Loucy (cell line): Measurements from ENCODE around the gene PLEKHG4B.
"Not testable (repeated sequence)": the region's sequence is repeated elsewhere in the genome, so short reads cannot be mapped to it uniquely, and the experiment has no call there.

Experiments
- H2AFZ ChIP-seq: fragments of 200-600 bp; sonication (generic); 2 replicates; pipeline ENCODE4 v1.6.0; 2016; ENCODE audit warnings: antibody characterized with exemption, mild to moderate bottlenecking, low read length, moderate library complexity
- H3F3A ChIP-seq: fragments of 200-600 bp; 2 replicates; pipeline ENCODE4 v1.6.0; 2016; ENCODE audit warnings: antibody characterized with exemption, low read depth, mild to moderate bottlenecking
- H3K27me3 ChIP-seq: fragments of 200-600 bp; sonication (generic); 2 replicates; pipeline ENCODE4 v1.6.1; 2014; ENCODE audit warnings: low read length, mild to moderate bottlenecking; ENCODE audit not compliant: insufficient read depth, poor library complexity, severe bottlenecking
- H3K36me3 ChIP-seq: fragments of 200-600 bp; sonication (generic); 2 replicates; pipeline ENCODE4 v1.6.1; 2016; ENCODE audit warnings: low read length; ENCODE audit not compliant: insufficient read depth
- H3K4me1 ChIP-seq: fragments of 200-600 bp; sonication (generic); 2 replicates; pipeline ENCODE4 v1.5.1; 2014; ENCODE audit warnings: low read length, mild to moderate bottlenecking; ENCODE audit not compliant: insufficient read depth, poor library complexity, severe bottlenecking
- H3K4me2 ChIP-seq: fragments of 200-600 bp; sonication (generic); 2 replicates; pipeline ENCODE4 v1.6.0; 2014; ENCODE audit warnings: antibody characterized with exemption, low read length, low read depth, mild to moderate bottlenecking; ENCODE audit not compliant: poor library complexity, severe bottlenecking
- H3K4me3 ChIP-seq: fragments of 200-600 bp; sonication (generic); 2 replicates; pipeline ENCODE4 v1.5.1; 2014; ENCODE audit warnings: low read length, mild to moderate bottlenecking, mixed read lengths; ENCODE audit not compliant: poor library complexity, severe bottlenecking
- H3K79me2 ChIP-seq: fragments of 200-600 bp; sonication (generic); 2 replicates; pipeline ENCODE4 v1.6.1; 2014; ENCODE audit warnings: low read length; ENCODE audit not compliant: insufficient read depth
- H3K9ac ChIP-seq: fragments of 200-600 bp; sonication (generic); 2 replicates; pipeline ENCODE4 v1.6.0; 2014; ENCODE audit warnings: mild to moderate bottlenecking, low read depth, low read length, moderate library complexity; ENCODE audit not compliant: poor library complexity, severe bottlenecking
- H3K9me2 ChIP-seq: fragments of 200-600 bp; sonication (generic); replicated peaks from 2 replicates; pipeline ENCODE4 v1.6.1; 2016; ENCODE audit warnings: low read depth, low read length, mixed read lengths
- H3K9me3 ChIP-seq: fragments of 200-600 bp; sonication (generic); 2 replicates; pipeline ENCODE4 v1.6.1; 2014; ENCODE audit warnings: mild to moderate bottlenecking, antibody characterized with exemption, low read length, low read depth; ENCODE audit not compliant: insufficient read depth
- H4K20me1 ChIP-seq: fragments of 200-600 bp; sonication (generic); 2 replicates; pipeline ENCODE4 v1.6.0; 2014; ENCODE audit warnings: antibody characterized with exemption, low read length, mild to moderate bottlenecking; ENCODE audit not compliant: insufficient read depth, poor library complexity, severe bottlenecking
- EZH2phosphoT487 ChIP-seq: fragments of 200-600 bp; IDR thresholded peaks from 2 replicates; pipeline ENCODE4 v1.6.1; 2018; ENCODE audit warnings: antibody characterized with exemption, mild to moderate bottlenecking, moderate library complexity, borderline replicate concordance
- TF ChIP-seq, protein P1 (sequence below): fragments of 200-600 bp; sonication (generic); conservative IDR thresholded peaks from 2 replicates; pipeline ENCODE4 v1.5.1; 2014; ENCODE audit warnings: mild to moderate bottlenecking, antibody characterized with exemption, low read length

PLEKHG4B gene

DNA sequence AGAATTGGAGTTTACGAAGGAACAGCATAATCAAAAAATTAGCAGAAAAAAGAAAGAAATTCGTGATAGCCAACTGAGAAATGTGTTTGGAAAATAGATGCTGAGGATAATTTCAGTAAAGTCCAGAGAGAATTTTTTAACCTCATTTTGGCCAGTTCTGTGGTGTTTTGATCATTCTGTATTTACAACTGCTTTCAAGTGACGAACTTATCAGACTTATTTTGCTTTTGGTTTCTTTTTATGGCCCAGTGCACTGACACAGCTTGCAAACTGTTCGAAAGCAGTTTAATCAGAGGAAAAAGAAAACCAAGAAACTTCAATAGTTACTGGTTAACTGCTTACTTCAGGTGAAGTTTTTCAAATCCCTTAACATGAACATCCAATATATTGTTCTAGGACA lies 128.0 kb downstream of the PLEKHG4B start:
- Histone ChIP-seq H3F3A (no peaks in the 10 kb centered on the region), H3K79me2 (peaks cover 91% of the 10 kb centered on the region), H3K4me1 (peaks cover 51% of the 10 kb centered on the region), H3K9ac (peak overlapping the region; percentile 97), H3K27me3 (peaks cover 7% of the 10 kb centered on the region), H4K20me1 (peaks cover 66% of the 10 kb centered on the region), H3K9me2 (no peaks in the 10 kb centered on the region), H3K9me3 (no peaks in the 10 kb centered on the region), H3K36me3 (peaks cover 28% of the 10 kb centered on the region), H3K4me2 (peak overlapping the region; percentile 90), H2AFZ (no peak overlapping the region), H3K4me3 (peak overlapping the region; percentile 98)
- TF ChIP-seq EZH2phosphoT487, result no peak
- TF ChIP-seq, protein P1, sequence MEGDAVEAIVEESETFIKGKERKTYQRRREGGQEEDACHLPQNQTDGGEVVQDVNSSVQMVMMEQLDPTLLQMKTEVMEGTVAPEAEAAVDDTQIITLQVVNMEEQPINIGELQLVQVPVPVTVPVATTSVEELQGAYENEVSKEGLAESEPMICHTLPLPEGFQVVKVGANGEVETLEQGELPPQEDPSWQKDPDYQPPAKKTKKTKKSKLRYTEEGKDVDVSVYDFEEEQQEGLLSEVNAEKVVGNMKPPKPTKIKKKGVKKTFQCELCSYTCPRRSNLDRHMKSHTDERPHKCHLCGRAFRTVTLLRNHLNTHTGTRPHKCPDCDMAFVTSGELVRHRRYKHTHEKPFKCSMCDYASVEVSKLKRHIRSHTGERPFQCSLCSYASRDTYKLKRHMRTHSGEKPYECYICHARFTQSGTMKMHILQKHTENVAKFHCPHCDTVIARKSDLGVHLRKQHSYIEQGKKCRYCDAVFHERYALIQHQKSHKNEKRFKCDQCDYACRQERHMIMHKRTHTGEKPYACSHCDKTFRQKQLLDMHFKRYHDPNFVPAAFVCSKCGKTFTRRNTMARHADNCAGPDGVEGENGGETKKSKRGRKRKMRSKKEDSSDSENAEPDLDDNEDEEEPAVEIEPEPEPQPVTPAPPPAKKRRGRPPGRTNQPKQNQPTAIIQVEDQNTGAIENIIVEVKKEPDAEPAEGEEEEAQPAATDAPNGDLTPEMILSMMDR, result no peak

DNA sequence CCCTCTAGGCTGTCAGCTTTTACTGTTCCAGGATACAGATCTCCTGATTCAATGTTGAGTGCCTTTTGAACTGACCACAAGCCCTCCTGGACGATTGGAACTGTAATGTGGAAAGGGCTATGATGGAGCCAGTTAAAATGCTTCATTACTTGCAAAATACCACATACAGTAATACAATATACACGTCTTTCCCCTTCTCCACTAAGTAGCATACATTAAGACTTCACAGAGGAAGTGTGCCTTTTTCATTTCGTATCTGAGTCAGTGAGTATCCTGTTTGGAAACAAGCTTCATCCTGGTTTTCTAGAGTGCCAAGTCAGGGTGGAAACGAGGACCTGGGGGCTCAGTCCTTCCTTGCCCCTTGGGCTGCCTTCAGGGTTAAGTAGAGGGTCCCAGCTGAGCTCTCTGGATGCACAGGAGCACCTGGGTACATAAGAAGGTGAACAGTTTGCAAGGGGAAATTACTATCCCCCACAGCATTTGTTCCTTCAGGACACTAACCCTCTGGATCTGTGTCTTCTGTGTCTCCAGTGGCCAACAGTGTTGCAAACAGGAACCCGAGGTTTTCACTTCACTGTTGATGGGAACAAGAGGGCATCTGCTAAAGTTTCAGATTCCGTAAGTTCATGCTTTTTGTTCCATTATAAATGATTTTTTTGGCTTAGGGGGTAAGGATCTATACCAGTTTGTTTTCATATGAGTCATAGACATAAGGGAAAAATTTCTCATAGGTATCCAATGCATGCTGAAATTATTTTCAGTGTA lies 131.2 kb downstream of the PLEKHG4B start:
- Histone ChIP-seq H3K36me3 (peaks cover 58% of the 10 kb centered on the region), H3K9ac (peak overlapping the region; percentile 97), H3K4me2 (peak overlapping the region; percentile 90), H3K4me1 (peaks cover 41% of the 10 kb centered on the region), H3K79me2 (peaks cover 96% of the 10 kb centered on the region), H4K20me1 (peaks cover 78% of the 10 kb centered on the region), H3K4me3 (peak overlapping the region; percentile 98)
- not testable (repeated sequence) for H3K9me2 ChIP-seq, H3F3A ChIP-seq, H3K9me3 ChIP-seq, H2AFZ ChIP-seq, H3K27me3 ChIP-seq

DNA sequence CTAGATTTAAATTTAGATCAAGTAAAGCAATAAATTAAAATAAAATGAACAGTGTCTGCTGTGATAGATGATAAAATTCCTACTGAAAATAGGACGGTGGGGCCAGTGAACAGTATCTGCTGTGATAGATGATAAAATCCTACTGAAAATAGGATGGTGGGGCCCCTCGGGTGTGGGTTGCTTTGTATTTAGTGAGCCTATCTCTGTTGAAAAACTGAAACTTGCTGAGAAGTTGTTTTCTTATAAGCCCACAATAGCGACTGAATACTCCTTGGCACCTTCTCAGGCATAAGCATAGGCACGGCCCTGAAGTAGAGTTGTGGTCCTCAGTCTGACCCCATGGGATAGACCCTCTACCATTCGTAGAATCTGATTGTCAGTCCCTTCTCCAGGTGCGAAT lies 131.8 kb downstream of the PLEKHG4B start:
- Histone ChIP-seq H3K9ac (peak overlapping the region; percentile 97), H3K36me3 (peaks cover 61% of the 10 kb centered on the region), H4K20me1 (peaks cover 79% of the 10 kb centered on the region), H3K4me1 (peaks cover 41% of the 10 kb centered on the region), H2AFZ (no peak overlapping the region), H3K79me2 (peaks cover 96% of the 10 kb centered on the region), H3K4me3 (peak overlapping the region; percentile 98), H3K9me3 (no peaks in the 10 kb centered on the region), H3K27me3 (peaks cover 2% of the 10 kb centered on the region), H3F3A (no peaks in the 10 kb centered on the region), H3K9me2 (no peaks in the 10 kb centered on the region), H3K4me2 (peak overlapping the region; percentile 90)
- TF ChIP-seq, protein P1, result no peak
- no peak for TF ChIP-seq EZH2phosphoT487

DNA sequence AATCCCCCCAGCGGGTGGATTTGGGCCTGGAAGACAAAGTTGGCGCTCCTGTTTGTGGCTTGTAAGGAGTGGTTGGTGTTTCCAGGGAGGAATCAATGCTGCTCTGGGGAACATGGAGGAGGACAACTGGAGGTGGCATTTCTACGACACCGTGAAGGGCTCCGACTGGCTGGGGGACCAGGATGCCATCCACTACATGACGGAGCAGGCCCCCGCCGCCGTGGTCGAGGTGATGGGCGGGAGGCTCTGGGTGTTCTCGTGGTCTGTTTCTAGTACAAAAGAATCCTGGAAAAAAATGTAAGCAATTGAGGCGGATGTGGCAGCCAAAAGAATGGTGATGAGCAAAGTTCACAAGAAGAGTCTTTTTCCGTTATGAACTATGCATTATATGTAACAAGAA lies 133.4 kb downstream of the PLEKHG4B start:
- no peak for TF ChIP-seq EZH2phosphoT487
- TF ChIP-seq, protein P1, result no peak
- Histone ChIP-seq H3K27me3 (no peaks in the 10 kb centered on the region), H3K4me2 (no peak overlapping the region), H3K9me3 (no peaks in the 10 kb centered on the region), H3K36me3 (peaks cover 75% of the 10 kb centered on the region), H3K9ac (no peak overlapping the region), H3K9me2 (no peaks in the 10 kb centered on the region), H3K4me3 (no peak overlapping the region), H3K4me1 (peaks cover 35% of the 10 kb centered on the region), H3F3A (no peaks in the 10 kb centered on the region), H2AFZ (no peak overlapping the region), H3K79me2 (peaks cover 92% of the 10 kb centered on the region), H4K20me1 (peaks cover 81% of the 10 kb centered on the region)

DNA sequence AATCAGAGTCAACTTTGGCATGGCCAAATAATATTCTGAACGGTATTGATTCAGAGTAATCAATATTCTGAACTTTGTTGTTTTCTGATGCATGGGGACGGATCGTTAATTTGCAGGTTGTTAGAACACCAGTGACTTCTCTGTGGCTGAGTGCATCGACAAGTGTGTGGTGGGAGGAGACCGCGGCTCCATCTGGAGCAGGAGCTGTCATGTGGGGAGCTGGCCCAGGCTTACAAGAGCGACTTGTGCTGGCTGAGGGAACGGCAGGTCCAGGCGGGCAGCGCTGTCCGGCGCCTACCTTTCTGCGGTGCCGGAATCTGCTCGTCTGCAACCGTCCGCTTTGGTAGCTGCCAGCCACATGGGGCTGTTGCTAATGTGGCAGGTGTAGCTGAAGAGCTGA lies 135.4 kb downstream of the PLEKHG4B start:
- H2AFZ ChIP-seq, H3K9me2 ChIP-seq, H3F3A ChIP-seq, H3K4me3 ChIP-seq, H3K27me3 ChIP-seq, H3K9ac ChIP-seq, H3K4me2 ChIP-seq, H3K9me3 ChIP-seq: not testable (repeated sequence)
- peaks cover 67% of the 10 kb centered on the region for H4K20me1 ChIP-seq
- H3K36me3 ChIP-seq, result peaks cover 95% of the 10 kb centered on the region
- peaks cover 89% of the 10 kb centered on the region for H3K79me2 ChIP-seq
- H3K4me1 ChIP-seq, result peaks cover 19% of the 10 kb centered on the region
